NCI-H2029 (cell line): ENCODE measurements around the gene NPIPB4.
A peak's percentile ranks its signal among the peaks of the same experiment; 100 is the strongest.
"Not testable (repeated sequence)": the region's sequence is repeated elsewhere in the genome, so short reads cannot be mapped to it uniquely, and the experiment has no call there.

Experiments used
- DNase-seq: peaks from one replicate; lab custom pipeline; 2025; lab: John Stamatoyannopoulos, UW

Gene NPIPB4

GRCh38 chr16:21857656-21858055 is at the start of gene NPIPB4:
Gene NPIPB4, minus strand, starts transcription at chr16:21857756. Its CDS starts 378 bp downstream, at chr16:21857378.
- DNase-seq = not testable (repeated sequence)

- not testable (repeated sequence) for DNase-seq
Measured at GRCh38 chr16:21898998-21899397, 41.4 kb upstream of the NPIPB4 start.

- DNase-seq = not testable (repeated sequence)
Measured at GRCh38 chr16:21881988-21882387, 24.4 kb upstream of the NPIPB4 start.

GRCh38 chr16:21837186-21837585 is 20.4 kb downstream of the NPIPB4 start:
- DNase-seq = not testable (repeated sequence)

- not testable (repeated sequence) for DNase-seq
Measured at GRCh38 chr16:21836334-21836733, 21.2 kb downstream of the NPIPB4 start.

- DNase-seq = not testable (repeated sequence)
Measured at GRCh38 chr16:21835747-21836146, 21.8 kb downstream of the NPIPB4 start.

GRCh38 chr16:21834211-21834610 is 23.3 kb downstream of the NPIPB4 start:
- DNase-seq = not testable (repeated sequence)

- not testable (repeated sequence) for DNase-seq
Measured at GRCh38 chr16:21829929-21830328, 27.6 kb downstream of the NPIPB4 start.

GRCh38 chr16:21826067-21826706 is 31.4 kb downstream of the NPIPB4 start:
- DNase-seq = not testable (repeated sequence)

- not testable (repeated sequence) for DNase-seq
Measured at GRCh38 chr16:21825526-21825925, 32.0 kb downstream of the NPIPB4 start.

- DNase-seq = not testable (repeated sequence)
Measured at GRCh38 chr16:21823258-21823657, 34.3 kb downstream of the NPIPB4 start.

- DNase-seq = not testable (repeated sequence)
Measured at GRCh38 chr16:21820908-21821465, 36.6 kb downstream of the NPIPB4 start.

GRCh38 chr16:21820028-21820907 is 37.3 kb downstream of the NPIPB4 start:
- peak; percentile 69 for DNase-seq

GRCh38 chr16:21819617-21820016 is 37.9 kb downstream of the NPIPB4 start:
- DNase-seq = not testable (repeated sequence)

- not testable (repeated sequence) for DNase-seq
Measured at GRCh38 chr16:21817012-21817411, 40.5 kb downstream of the NPIPB4 start.

GRCh38 chr16:21815694-21816093 is 41.9 kb downstream of the NPIPB4 start:
- not testable (repeated sequence) for DNase-seq

- not testable (repeated sequence) for DNase-seq
Measured at GRCh38 chr16:21802375-21802663, 55.2 kb downstream of the NPIPB4 start.

- not testable (repeated sequence) for DNase-seq
Measured at GRCh38 chr16:21801538-21802374, 55.8 kb downstream of the NPIPB4 start.

GRCh38 chr16:21798601-21799000 is 59.0 kb downstream of the NPIPB4 start:
- not testable (repeated sequence) for DNase-seq

GRCh38 chr16:21793310-21793709 is 64.2 kb downstream of the NPIPB4 start:
- not testable (repeated sequence) for DNase-seq

- not testable (repeated sequence) for DNase-seq
Measured at GRCh38 chr16:21790506-21790905, 67.0 kb downstream of the NPIPB4 start.
